GM12891 (cell line): Measurements from ENCODE around the gene REXO4.

Experiments
- POLR2A ChIP-seq: IDR thresholded peaks from 2 replicates; pipeline ENCODE4 v1.6.1; 2011; ENCODE audit warnings: low read depth, low read length, control low read depth
- SPI1 ChIP-seq: IDR thresholded peaks from 2 replicates; pipeline ENCODE4 v1.6.1; 2011; ENCODE audit warnings: low read depth, low read length, control low read depth

- TF ChIP-seq POLR2A (no peak), SPI1 (no peak)
Observed at GRCh38 chr9:133362359-133363044, 55.3 kb downstream of the REXO4 start.
